Mucosa of descending colon (tissue), 3 donors: ENCODE results near the gene PCGF2. TPM values are rescaled to one million over a fixed set of nuclear protein-coding genes. Genes with fewer than 3 reads are reported as not detected.

Experiments
- ATAC-seq: fragments of 200-7000 bp; cut with Tn5 transposase; one replicate; pipeline ENCODE4 v1.9.1; 2020; ENCODE audit warnings: mild to moderate bottlenecking, moderate library complexity
- DNase-seq, 3 donors: peaks; one replicate each; pipeline ENCODE4 v3.0.0-alpha.2; 2020
- H3K36me3 ChIP-seq: fragments of 200-600 bp; one replicate; pipeline ENCODE4 v1.8.0; 2021; ENCODE audit warnings: low read depth, mild to moderate bottlenecking
- H3K4me1 ChIP-seq: fragments of 200-600 bp; one replicate; pipeline ENCODE4 v1.8.0; 2021; ENCODE audit warnings: low read depth, mild to moderate bottlenecking
- H3K4me3 ChIP-seq: fragments of 200-600 bp; one replicate; pipeline ENCODE4 v1.8.0; 2021; ENCODE audit warnings: mild to moderate bottlenecking
- H3K9me3 ChIP-seq: fragments of 200-600 bp; one replicate; pipeline ENCODE4 v1.8.0; 2021; ENCODE audit warnings: mild to moderate bottlenecking
- intact Hi-C, 2 donors: fragments of 100-400 bp; cut with DNase I in 1 of 2; cut with micrococcal nuclease in 1 of 2; formaldehyde crosslinking; loops; one replicate each; pipeline versions ENCODE4 v1.11.0 to v1.11.1; 2022; cut with DNase I, micrococcal nuclease
- total RNA-seq, 3 donors: library from RNA; stranded (reverse); fragmentation: NEBNext Ultra II Directional in 2 of 3; extraction: Animal tissue kit (Norgen Biotek cat#: 25700) in 2 of 3; gene quantifications; one replicate each; pipeline versions ENCODE4 v1.2.1 to v1.2.4, GENCODE V29; 2021 to 2023
- TF ChIP-seq, protein P1 (sequence below): fragments of 200-600 bp; IDR thresholded peaks from one replicate; pipeline ENCODE4 v1.8.0; 2022; ENCODE audit warnings: antibody characterized with exemption, mild to moderate bottlenecking
- donor health status: DM: no; HTN: no; CAD: no; lungs with moderate emphysema.
- donor health status: DM: no; HTN: no; CAD: no.
- donor health status: DM: no; HTN: yes; CAD: no.

Gene PCGF2
- total RNA-seq, 3 donors from 2014 or later: 23.8 to 30.7 (median 25.5) TPM

DNA sequence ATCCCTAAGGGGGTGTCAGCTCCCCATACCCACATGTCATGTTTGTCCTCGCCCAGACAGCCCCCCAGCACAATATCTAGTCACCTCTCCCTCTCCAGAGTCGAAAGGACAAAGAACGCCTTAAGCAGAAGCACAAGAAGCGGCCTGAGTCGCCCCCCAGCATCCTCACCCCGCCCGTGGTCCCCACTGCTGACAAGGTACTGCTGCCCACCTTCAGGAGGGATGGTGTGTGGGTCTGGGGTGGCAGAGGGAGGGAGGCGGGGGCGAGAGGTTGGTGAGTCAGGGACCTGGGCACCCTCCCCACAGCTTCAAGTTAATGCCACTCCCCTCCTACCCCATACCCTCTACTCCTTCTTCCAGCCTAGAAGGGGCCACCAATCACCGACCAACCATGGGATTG is 35.5 kb downstream of the PCGF2 start:
- TF ChIP-seq, protein P1, sequence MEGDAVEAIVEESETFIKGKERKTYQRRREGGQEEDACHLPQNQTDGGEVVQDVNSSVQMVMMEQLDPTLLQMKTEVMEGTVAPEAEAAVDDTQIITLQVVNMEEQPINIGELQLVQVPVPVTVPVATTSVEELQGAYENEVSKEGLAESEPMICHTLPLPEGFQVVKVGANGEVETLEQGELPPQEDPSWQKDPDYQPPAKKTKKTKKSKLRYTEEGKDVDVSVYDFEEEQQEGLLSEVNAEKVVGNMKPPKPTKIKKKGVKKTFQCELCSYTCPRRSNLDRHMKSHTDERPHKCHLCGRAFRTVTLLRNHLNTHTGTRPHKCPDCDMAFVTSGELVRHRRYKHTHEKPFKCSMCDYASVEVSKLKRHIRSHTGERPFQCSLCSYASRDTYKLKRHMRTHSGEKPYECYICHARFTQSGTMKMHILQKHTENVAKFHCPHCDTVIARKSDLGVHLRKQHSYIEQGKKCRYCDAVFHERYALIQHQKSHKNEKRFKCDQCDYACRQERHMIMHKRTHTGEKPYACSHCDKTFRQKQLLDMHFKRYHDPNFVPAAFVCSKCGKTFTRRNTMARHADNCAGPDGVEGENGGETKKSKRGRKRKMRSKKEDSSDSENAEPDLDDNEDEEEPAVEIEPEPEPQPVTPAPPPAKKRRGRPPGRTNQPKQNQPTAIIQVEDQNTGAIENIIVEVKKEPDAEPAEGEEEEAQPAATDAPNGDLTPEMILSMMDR: no peak
- H3K9me3 ChIP-seq: no peaks in the 10 kb centered on the region
- DNase-seq (no peak), ATAC-seq (no peak)
- H3K4me1 ChIP-seq: no peaks in the 10 kb centered on the region
- H3K36me3 ChIP-seq: no peaks in the 10 kb centered on the region
- intact Hi-C loops: no loop called here
- no peak overlapping the region for H3K4me3 ChIP-seq

DNA sequence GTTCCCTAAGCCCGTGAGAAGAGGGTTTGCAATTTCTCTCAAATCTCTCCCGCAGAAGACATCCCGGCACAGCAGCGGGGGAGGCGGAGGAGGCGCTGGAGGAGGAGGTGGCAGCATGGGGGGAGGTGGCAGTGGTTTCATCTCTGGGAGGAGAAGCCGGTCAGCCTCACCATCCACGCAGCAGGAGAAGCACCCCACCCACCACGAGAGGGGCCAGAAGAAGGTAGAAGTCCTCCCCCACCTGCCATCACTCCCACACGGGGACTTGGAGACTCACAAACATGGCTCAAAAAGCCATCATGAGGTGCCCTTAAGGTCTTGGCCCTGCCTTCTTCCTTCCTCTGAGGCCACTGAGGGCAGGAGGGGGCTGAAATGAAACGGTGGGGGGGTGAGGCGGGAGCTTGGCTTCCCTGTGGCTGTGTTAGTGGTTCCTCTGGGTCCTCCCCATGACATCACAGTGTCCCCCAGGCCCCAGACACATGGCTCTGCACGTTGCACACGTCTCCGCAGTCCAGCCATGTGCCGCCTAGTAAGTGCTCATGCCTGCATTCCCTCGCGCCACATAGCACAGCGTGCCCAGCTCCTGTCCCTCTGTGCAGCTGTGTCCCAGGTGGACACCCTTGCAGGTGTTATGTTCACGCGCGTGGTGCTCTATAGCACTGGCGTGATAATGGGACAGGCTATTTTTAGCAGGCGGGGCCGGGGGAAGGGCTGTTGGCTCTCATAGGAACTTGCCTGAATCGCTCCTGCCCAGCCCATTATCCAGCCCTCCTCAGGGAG is 36.2 kb downstream of the PCGF2 start:
- no peaks in the 10 kb centered on the region for H3K36me3 ChIP-seq
- no peak for DNase-seq
- no peaks in the 10 kb centered on the region for H3K9me3 ChIP-seq
- H3K4me3 ChIP-seq: no peak overlapping the region
- TF ChIP-seq, protein P1: no peak
- intact Hi-C loops: no loop called here
- peaks cover 5% of the 10 kb centered on the region for H3K4me1 ChIP-seq
- ATAC-seq: no peak

DNA sequence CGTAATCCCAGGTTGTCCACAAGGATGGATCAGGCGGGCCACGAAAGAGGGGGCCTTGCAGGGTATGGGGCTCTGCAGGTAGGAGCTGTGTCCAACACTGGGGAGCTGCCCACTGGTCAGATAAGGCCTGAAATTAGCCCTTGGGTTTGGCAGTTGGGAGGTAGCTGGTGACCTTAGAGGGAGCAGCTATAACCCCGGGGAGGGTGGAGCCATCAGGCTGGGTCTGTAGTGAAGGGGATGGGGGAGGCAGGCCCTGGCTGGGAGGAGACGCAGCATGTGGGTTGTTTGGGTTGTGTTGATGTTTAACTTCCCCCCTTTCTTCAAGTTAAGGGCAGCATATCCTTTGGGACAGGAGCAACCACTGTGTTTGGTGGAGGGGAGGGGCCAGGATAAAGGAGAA is 37.2 kb downstream of the PCGF2 start:
- ATAC-seq (no peak), DNase-seq (no peak)
- TF ChIP-seq, protein P1: no peak
- intact Hi-C loops: no loop called here
- Histone ChIP-seq H3K36me3 (no peaks in the 10 kb centered on the region), H3K4me3 (no peak overlapping the region), H3K4me1 (peaks cover 6% of the 10 kb centered on the region), H3K9me3 (no peaks in the 10 kb centered on the region)

DNA sequence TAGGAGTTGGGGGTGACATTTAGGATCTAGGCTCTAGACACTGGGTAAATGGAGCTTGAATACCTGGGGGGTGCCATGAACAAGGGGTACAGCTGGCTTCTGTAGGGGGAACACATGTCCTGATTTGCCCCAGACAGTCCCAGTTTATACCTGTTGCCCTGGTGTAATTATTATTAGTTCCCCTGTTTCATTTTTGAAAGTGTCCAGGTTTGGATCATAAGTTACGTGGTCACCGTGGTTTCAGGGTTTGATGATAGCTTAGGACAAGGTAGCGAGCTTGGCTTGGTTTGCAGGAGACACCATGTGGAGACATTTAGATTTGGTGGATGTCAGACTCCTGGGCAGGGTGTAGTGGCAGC is 37.6 kb downstream of the PCGF2 start:
- Histone ChIP-seq H3K4me3 (no peak overlapping the region), H3K9me3 (no peaks in the 10 kb centered on the region), H3K4me1 (peaks cover 6% of the 10 kb centered on the region), H3K36me3 (no peaks in the 10 kb centered on the region)
- TF ChIP-seq, protein P1: no peak
- intact Hi-C loops: no loop called here
- ATAC-seq: no peak
- no peak for DNase-seq

DNA sequence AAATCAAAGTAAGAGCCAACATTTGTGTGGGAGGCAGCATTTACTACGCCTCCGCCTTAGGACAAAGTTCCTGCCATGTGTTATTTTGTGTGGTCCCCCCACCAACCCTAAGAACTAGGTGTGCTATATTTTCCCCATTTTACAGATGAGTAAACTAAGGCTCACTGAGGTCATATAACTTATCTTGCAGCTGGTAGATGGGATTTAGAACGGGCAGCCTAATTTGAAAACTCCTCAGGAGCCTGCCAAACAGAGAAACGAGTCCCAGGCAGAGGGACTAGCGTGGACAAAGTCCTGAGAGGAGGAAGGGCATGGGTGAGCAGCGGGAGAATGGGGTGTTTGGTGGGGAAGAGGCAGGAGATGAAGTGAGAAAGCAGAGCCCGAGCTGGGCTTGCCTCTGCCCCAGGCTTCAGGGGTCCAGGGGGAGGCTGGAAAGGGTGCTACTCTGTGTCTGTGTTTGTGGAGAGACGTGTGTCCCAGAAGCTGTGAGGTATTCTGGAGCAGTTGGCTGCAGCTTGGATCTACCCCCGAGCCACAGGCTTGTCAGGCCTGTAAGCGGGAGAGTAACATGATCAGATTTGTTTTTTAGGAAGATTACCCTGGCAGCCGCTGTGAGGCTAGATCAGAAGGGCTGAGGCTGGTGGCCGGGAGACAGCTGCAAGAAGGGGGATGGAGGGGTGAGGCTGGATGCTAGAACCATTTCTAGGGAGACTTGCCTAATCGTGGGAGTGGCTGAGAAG is 38.1 kb downstream of the PCGF2 start:
- Histone ChIP-seq H3K36me3 (no peaks in the 10 kb centered on the region), H3K4me3 (no peak overlapping the region), H3K9me3 (no peaks in the 10 kb centered on the region), H3K4me1 (peaks cover 6% of the 10 kb centered on the region)
- intact Hi-C loops: no loop called here
- ATAC-seq (no peak), DNase-seq (no peak)
- TF ChIP-seq, protein P1: no peak
